WI38 (cell line): ENCODE data around the gene EPN2.

Experiments used
- H3K4me3 ChIP-seq: 2 replicates; pipeline ENCODE4 v1.5.1; 2011; ENCODE audit warnings: low read depth, mild to moderate bottlenecking, control low read depth, low read length
- TF ChIP-seq, protein P1 (sequence below): IDR thresholded peaks from 2 replicates; pipeline ENCODE4 v1.5.1; 2012; ENCODE audit warnings: low read depth, mild to moderate bottlenecking, control low read depth, low read length

Gene EPN2

DNA sequence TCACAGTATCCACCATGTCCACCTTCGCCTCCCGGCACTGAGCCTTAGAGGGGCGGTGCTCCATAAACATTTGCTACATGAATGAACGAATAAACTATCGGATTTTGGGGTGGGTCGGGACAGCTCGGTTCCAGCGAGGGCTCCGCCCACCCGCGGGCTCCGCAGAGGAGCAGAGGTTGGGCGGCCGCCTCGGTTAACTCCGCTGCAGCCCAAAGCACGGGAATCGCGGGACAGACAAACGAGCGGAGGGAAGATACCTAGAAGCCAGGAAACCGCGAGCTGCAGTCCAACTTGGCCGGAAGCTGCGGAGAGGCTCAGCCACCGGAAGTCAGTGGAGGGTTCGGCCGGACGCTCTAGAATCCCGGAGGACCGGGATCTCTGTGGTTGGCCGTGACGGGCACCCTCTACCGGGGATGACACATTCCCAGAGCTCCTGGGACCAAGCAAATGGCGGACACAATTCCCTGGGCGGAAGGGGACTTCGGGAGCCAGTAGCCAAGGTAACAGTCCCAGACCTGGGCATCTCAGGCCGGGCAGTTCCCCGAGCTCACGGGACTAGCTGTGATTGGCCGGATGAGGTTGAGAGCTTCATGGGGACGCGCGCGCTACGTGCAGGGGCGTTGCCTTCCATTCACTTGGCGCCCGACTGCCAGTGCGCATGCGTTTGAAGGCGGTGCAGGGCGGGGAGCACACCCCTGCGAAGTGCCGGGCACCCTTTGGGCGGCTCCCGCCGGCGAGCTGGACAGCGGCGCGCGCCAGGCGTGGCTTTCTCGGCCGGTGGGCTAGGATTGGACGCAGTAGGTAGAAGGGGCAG, 140.6 kb downstream of the EPN2 start:
- TF ChIP-seq, protein P1, sequence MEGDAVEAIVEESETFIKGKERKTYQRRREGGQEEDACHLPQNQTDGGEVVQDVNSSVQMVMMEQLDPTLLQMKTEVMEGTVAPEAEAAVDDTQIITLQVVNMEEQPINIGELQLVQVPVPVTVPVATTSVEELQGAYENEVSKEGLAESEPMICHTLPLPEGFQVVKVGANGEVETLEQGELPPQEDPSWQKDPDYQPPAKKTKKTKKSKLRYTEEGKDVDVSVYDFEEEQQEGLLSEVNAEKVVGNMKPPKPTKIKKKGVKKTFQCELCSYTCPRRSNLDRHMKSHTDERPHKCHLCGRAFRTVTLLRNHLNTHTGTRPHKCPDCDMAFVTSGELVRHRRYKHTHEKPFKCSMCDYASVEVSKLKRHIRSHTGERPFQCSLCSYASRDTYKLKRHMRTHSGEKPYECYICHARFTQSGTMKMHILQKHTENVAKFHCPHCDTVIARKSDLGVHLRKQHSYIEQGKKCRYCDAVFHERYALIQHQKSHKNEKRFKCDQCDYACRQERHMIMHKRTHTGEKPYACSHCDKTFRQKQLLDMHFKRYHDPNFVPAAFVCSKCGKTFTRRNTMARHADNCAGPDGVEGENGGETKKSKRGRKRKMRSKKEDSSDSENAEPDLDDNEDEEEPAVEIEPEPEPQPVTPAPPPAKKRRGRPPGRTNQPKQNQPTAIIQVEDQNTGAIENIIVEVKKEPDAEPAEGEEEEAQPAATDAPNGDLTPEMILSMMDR: no peak
- H3K4me3 ChIP-seq: peak overlapping the region; percentile 85

DNA sequence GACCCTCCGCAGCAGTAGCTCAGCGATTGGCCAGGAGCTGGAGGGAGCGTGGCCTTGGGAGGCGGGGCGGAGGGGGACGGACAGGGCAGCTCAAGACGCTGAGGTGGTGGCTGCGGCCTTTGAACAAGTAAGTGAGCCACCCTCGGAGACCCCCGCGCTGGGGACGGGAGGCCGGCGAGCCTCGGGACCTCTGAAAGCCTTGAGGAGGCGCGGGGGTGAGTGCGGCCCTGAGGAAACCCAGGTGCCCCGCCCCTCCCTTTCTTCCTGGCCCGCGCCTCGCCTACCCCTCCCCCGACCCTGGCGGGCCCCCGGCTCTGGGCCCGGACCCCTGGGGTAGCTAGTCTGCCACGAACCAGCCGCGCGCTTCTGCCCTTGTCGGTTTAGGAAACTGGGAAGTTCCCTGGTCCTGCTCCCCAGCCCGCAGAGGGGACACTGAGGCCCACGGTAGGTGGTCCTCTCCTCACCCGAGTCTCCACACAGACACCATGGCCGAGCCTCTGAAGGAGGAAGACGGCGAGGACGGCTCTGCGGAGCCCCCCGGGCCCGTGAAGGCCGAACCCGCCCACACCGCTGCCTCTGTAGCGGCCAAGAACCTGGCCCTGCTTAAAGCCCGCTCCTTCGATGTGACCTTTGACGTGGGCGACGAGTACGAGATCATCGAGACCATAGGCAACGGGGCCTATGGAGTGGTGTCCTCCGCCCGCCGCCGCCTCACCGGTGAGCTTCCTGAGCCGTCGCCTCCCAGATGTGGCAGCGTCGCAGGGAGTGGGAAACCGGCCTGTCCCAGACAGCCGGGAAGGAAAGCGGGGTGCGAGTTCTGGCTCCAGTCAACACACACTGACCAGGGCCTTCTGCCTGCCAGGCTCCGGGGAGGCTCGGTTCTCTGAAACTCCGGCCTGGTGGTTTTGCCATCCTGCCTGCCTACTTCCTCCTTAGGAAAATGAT, 141.5 kb downstream of the EPN2 start, which contains the start of gene MAPK7:
Gene MAPK7, plus strand, starts transcription at position 83 of the 945 bp plus-strand sequence. Its CDS starts 403 bp downstream, at position 486.
- peak within 1 kb of the TSS; percentile 85 for H3K4me3 ChIP-seq
- TF ChIP-seq, protein P1: no peak

DNA sequence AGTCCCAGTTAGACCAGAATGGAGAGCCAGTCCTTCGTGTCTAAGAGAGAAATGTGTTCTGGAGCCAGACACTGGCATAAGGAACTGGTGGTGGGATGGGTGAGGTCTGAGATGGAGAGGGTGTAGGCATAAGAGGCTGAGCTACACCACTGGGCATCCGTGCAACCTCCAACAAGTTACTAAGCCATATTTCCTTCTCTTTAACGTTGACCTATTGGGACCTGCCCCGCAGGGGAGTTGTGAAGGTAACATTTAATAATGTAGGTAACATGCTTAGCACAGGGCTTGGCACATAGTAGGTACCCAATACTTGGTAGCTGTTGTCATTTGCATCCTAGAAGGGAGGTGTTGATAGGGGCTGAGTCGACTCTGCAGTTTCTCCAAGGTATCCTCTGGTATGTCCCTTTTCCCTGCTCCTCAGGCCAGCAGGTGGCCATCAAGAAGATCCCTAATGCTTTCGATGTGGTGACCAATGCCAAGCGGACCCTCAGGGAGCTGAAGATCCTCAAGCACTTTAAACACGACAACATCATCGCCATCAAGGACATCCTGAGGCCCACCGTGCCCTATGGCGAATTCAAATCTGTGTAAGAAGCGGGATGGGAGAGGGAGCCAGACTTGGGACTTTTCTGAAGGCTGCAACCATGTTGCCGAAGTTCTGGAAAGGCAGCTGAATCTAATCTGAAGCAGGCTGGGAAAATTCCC, 142.3 kb downstream of the EPN2 start:
- TF ChIP-seq, protein P1: no peak
- H3K4me3 ChIP-seq: peak overlapping the region; percentile 85

DNA sequence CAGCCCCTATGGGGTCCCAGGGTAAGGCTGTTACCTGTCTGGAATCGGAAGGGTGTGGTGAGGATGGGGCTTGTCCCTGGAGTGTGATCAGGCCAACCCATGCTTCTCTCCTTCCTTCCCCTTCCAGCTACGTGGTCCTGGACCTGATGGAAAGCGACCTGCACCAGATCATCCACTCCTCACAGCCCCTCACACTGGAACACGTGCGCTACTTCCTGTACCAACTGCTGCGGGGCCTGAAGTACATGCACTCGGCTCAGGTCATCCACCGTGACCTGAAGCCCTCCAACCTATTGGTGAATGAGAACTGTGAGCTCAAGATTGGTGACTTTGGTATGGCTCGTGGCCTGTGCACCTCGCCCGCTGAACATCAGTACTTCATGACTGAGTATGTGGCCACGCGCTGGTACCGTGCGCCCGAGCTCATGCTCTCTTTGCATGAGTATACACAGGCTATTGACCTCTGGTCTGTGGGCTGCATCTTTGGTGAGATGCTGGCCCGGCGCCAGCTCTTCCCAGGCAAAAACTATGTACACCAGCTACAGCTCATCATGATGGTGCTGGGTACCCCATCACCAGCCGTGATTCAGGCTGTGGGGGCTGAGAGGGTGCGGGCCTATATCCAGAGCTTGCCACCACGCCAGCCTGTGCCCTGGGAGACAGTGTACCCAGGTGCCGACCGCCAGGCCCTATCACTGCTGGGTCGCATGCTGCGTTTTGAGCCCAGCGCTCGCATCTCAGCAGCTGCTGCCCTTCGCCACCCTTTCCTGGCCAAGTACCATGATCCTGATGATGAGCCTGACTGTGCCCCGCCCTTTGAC, 143.5 kb downstream of the EPN2 start:
- TF ChIP-seq, protein P1: no peak
- no peak overlapping the region for H3K4me3 ChIP-seq

DNA sequence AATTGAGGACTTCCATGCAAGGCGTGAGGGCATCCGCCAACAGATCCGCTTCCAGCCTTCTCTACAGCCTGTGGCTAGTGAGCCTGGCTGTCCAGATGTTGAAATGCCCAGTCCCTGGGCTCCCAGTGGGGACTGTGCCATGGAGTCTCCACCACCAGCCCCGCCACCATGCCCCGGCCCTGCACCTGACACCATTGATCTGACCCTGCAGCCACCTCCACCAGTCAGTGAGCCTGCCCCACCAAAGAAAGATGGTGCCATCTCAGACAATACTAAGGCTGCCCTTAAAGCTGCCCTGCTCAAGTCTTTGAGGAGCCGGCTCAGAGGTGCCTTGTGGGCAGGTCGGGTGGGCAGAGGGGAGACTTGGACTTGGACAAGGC, 144.2 kb downstream of the EPN2 start:
- TF ChIP-seq, protein P1: no peak
- no peak overlapping the region for H3K4me3 ChIP-seq

DNA sequence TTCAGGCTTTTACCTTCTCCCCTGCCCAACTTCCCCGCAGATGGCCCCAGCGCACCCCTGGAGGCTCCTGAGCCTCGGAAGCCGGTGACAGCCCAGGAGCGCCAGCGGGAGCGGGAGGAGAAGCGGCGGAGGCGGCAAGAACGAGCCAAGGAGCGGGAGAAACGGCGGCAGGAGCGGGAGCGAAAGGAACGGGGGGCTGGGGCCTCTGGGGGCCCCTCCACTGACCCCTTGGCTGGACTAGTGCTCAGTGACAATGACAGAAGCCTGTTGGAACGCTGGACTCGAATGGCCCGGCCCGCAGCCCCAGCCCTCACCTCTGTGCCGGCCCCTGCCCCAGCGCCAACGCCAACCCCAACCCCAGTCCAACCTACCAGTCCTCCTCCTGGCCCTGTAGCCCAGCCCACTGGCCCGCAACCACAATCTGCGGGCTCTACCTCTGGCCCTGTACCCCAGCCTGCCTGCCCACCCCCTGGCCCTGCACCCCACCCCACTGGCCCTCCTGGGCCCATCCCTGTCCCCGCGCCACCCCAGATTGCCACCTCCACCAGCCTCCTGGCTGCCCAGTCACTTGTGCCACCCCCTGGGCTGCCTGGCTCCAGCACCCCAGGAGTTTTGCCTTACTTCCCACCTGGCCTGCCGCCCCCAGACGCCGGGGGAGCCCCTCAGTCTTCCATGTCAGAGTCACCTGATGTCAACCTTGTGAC, 144.7 kb downstream of the EPN2 start:
- TF ChIP-seq, protein P1: no peak
- no peak overlapping the region for H3K4me3 ChIP-seq
